ENCODE data around the gene DIP2C.

DNA sequence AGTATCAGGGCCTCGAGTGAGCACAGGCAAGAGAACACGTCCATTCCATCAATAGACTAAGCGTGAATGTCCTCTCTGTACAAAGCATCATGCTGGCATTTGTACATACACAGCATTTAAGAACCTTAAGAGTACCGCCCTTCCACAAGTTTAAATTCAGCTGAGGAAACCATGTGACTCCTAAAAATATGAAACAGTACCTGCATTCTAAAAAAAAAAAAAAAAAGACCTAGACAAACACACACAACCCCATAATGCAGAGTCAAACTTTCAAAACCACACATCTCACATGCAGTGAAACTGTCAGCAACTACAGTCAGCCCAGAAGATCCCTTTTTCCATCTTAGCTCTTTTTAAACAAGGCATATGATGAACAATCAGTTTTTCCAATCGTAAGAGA is 124.3 kb downstream of the DIP2C start:
- TF ChIP-seq POLR2AphosphoS5 (IDR thresholded peaks at IDR 0.05; ENCODE audit: low read depth, low read length) = no peak
- TF ChIP-seq POLR2A (IDR thresholded peaks at IDR 0.05; ENCODE audit: low read depth, low read length) = no peak

All from GM12892 (cell line).